GM18502 (cell line): ENCODE measurements around the gene STRIP2.
"Not testable (repeated sequence)": the region's sequence is repeated elsewhere in the genome, so short reads cannot be mapped to it uniquely, and the experiment has no call there.

Experiments used
- ATAC-seq: cut with Tn5 transposase; IDR thresholded peaks from one replicate; pipeline ENCODE4 v1.9.1; 2021; ENCODE audit warnings: mild to moderate bottlenecking; ENCODE audit not compliant: unreplicated experiment, poor library complexity

The STRIP2 gene

DNA sequence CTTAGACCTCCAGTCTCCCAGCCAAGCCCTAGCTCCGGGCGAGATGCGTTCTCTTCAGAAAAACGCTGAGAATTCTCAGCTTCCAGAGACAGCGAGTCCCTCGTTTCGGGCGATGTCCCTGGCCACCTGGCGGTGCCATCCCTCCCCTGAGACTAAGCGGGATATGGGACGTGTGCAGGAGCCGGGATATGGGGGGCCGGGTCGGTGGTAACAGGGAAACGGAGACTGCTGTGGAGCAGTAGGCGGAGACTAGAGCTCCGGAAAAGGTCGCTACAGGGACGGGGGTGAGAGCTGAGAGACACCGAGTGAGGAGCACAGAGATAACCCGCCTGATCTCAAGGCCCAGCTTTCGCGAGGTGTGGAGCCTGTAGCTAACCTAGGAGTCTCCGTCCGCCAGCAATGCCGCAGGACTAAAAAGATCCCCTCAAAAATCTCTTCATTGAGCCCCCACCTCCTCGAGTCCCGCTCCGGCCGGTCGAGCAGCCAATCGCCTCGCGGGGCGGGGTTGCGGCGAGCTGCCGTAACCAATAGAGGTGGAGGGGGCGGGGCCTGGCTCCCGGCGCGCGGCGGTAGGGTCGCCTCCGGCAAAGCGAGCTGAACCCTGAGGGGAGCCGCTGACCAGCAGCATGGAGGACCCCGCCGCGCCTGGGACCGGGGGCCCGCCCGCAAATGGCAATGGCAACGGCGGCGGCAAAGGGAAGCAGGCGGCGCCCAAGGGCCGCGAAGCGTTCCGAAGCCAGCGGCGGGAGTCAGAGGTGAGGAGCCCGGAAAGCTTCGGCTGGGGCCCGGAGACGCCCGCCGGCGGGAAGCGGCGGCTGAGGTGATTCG is at the start of gene STRIP2:
STRIP2 (plus strand) TSS at position 586 of the 828 bp plus-strand sequence; CDS start at position 627, 41 bp downstream.
- ATAC-seq = peak; percentile 95

- ATAC-seq = no peak
Measured at GRCh38 chr7:129385116-129385515, 49.1 kb upstream of the STRIP2 start.

DNA sequence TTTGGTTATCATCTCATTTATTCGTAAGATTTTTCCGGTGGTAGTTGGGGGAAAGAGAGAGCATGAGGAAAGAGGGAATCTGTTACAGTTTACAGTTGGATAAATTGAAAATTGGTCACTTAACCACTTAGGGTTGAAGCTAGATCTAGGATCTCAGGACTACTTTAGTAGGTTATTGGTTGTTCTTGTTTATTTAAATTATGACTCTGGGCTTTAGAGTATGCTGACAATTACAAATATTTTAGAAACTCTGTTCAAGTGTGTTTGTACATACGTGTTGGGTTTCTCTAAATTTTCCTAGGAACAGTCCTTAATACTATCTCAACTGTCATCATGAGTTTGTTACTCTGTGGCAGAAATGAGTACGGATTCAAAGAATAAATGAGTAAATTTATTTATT is 48.6 kb upstream of the STRIP2 start:
- ATAC-seq = no peak

- ATAC-seq = no peak
Measured at GRCh38 chr7:129386506-129386905, 47.7 kb upstream of the STRIP2 start.

GRCh38 chr7:129387537-129387936 is 46.7 kb upstream of the STRIP2 start:
- no peak for ATAC-seq

- ATAC-seq = no peak
Measured at GRCh38 chr7:129388333-129389098, 45.7 kb upstream of the STRIP2 start.

GRCh38 chr7:129389829-129390228 is 44.4 kb upstream of the STRIP2 start:
- no peak for ATAC-seq

GRCh38 chr7:129390314-129390713 is 43.9 kb upstream of the STRIP2 start:
- no peak for ATAC-seq

DNA sequence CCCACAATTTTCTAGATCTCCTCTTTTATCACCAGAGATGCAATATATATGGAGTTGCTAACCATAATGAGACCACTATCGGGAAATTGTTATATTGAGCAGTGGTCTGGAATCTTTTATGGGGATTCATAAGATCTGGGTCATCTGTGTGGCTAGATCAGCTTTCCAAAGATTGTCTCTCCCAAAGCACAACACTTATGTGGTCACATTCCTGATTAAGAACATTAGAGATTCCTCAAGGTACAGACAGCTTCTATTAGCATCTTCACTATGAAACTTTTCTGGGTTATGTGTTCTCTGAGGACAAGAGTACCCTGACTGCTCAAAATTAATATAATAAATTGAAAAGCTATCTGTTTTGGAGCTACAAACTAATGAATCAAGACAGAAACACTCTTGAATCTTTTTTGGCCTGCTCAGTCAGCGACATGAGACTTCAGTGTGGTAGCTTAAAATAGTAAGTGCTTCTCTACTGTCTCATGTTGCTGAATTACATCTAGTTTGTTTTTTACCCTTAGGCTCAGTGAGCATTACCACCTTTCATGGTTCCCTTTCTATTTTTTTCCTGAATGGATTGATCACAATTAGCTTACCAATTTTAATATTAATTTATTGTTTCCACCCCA is 42.6 kb upstream of the STRIP2 start:
- ATAC-seq = no peak

DNA sequence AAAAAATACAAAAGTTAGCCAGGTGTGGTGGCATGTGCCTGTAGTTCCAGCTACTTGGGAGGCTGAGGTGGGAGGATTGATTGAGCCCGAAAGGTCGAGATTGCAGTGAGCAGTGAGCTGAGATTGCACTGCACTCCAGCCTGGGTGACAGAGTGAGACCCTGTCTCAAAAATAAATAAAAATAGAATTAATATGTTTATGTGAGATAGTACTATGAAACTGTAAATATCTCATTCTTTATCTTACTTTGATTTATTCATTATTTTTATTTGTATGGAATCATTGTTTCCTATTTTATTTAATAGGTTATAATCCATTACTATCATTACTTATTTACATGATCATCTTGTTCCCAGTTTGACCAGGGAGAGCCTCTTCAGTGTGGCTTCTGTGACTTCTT is 41.0 kb upstream of the STRIP2 start:
- ATAC-seq = no peak

DNA sequence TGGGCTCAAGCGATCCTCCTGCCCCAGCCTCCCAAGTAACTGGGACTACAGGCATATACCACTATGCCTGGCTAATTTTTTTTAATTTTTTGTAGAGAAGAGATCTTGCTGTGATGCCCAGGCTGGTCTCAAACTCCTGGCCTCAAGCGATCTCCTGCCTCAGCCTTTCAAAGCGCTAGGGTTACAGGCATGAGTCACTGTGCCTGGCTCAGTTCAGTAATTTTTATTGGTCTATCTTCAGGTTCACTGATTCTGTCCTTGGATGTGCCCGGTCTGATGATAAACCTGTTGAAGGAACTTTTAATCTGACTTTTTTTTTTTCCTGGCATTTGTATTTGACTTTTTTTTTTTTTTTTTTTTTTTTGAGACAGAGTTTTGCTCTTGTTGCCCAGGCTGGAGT is 40.1 kb upstream of the STRIP2 start:
- ATAC-seq = no peak

DNA sequence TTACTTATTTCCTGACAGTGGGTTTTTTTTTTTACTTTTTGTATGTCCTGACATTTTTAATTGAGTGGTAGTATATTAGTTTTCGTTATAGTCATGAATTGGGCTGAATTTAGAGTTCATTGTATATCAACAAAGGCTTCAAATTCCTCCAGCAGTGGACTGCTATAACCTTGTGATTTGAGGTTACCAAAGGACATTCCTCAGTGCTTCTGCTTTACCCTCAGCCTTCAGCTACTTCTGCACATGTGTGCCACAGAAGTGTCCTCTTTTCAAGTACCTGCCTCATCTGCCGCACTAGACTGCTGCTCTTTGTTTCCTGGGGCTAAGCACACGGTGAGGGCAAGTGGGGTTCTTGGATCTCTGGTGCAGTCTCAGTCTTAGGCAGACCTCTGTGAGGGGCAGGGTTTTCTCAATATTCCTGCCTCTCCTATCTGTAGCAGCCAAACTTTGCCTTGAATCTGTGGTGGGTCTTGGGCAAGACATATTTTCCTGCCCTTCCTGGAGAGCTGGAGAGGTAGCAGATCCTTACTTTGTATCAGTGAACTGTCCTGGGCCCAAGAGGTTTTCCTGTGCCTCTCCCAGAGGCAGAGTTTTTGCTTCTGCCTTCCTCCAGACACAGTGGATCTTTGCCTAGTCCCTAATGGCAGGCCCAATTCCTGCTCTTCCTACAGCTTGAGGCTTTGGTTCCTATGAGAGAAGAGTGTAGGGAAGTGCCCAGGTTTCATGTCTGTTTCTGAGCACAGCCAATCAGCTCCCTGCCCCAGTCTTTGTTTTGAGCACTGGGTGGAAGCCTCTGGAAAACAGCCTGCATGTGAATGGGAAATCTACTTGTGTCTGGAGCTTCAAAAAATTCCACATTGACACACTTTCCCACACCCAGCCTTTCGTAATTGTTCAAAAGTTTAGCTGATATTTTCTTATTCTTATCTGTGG is 39.0 kb upstream of the STRIP2 start:
- no peak for ATAC-seq

DNA sequence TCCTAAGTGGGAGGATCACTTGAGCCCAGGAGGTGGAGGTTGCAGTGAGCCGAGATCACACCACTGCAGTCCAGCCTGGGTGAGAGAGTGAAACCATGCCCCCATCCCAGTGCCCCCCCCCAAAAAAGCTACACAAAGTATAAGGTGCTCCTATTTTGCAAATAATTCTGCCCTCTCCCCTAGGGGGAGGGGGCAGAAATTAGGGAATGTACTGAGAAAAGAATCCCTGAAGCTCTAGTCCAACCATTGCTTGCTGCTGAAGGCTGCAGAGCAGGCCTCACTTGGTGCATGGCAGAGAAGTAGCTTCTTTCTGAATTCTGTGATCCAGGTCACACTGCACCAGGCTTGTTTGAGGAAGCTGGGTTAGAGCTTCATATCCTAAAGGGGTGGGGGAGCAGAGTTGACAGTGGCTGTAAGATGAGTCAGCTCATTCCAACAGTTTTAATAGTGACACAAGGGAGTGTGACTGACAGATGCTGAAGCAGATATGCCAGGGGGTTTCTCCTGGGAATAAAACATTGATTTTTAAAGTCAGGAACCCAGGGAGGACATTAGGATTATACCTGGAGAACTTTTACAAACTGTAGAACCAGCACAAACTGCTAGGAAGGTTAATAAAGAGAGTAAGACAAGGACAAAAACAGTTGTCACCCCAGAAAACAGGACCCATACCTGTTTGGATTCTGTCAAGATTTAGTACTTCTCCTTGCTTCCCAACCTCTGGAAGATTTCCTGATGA is 32.8 kb upstream of the STRIP2 start:
- no peak for ATAC-seq

GRCh38 chr7:129401967-129402860 is 32.0 kb upstream of the STRIP2 start:
- peak; percentile 59 for ATAC-seq

- no peak for ATAC-seq
Measured at GRCh38 chr7:129405527-129405926, 28.7 kb upstream of the STRIP2 start.

DNA sequence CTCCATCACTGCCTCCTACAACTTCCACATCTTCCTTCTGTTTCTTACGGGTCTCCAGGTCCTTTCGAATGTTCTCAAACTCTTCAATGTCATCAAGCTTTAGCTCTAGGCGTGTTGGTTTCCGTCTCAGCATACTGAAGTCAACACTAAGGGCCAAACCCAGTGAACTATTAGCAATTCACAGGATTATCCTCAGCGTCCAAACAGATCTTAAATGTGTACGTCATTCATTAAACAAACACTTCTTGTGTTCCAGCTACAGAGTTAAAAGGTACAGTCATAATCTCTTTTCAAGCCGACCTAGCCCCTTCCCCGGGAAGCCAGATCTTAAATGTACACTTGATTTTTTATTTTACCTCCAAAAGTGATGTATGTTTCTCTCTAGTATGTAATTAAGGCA is 24.0 kb upstream of the STRIP2 start:
- ATAC-seq = not testable (repeated sequence)

DNA sequence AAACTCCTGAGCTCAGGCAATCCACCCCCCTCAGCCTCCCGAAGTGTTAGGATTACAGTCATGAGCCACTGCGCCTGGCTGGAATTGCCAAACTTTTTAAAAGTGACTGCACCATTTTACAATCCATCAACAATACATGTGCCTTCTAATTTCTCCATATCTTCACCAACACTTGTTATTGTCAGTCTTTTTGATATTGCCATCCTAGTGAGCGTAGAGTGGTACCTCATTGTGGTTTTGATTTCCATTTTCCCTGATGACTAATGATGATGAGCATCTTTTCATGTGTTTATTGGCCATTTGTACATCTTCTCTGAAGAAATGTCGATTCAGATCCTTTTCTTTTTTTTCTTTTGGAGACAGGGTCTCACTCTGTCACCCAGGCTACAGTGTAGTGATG is 21.7 kb upstream of the STRIP2 start:
- ATAC-seq = no peak

DNA sequence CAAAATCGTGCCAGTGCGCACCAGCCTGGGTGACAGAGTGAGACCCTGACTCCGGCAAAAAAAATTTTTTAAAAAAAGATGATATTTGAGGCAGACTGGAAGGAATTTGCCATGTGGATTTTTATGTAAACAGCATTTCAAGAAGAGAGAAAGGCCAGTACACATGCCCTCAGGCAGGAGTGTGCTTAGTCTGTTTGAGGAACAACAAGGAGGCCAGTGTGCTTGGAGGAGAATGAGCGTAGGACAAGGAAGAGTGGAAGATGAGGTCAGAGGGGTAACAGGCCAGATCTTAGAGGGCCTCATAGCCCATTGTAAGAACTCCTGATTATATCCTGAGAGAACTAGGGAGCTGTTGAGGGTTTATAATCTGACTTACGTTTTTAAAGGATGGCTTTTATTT is 17.2 kb upstream of the STRIP2 start:
- ATAC-seq = no peak
